GOT3 (cell line): ENCODE data around the gene HHATL.

ENCODE experiments used
- DNase-seq: peaks from one replicate; lab custom pipeline; 2025; ENCODE audit warnings: mixed read lengths; lab: John Stamatoyannopoulos, UW

HHATL gene

GRCh38 chr3:42712688-42713372 lies 10.2 kb upstream of the HHATL start:
- DNase-seq: no peak

- no peak for DNase-seq
Measured at GRCh38 chr3:42712344-42712648, 9.7 kb upstream of the HHATL start.

- DNase-seq: no peak
Measured at GRCh38 chr3:42711491-42712343, 9.1 kb upstream of the HHATL start.

GRCh38 chr3:42710323-42711021 lies 7.9 kb upstream of the HHATL start:
- DNase-seq: no peak

- no peak for DNase-seq
Measured at GRCh38 chr3:42709621-42710020, 7.0 kb upstream of the HHATL start.

- DNase-seq: no peak
Measured at GRCh38 chr3:42708611-42709151, 6.1 kb upstream of the HHATL start.

- DNase-seq: no peak
Measured at GRCh38 chr3:42707620-42708355, 5.2 kb upstream of the HHATL start.

- no peak for DNase-seq
Measured at GRCh38 chr3:42706721-42707619, 4.4 kb upstream of the HHATL start.

GRCh38 chr3:42705962-42706585 lies 3.5 kb upstream of the HHATL start:
- no peak for DNase-seq

GRCh38 chr3:42705058-42705767 lies 2.6 kb upstream of the HHATL start:
- no peak for DNase-seq

GRCh38 chr3:42704136-42704841 lies 1.7 kb upstream of the HHATL start:
- DNase-seq: no peak

- DNase-seq: no peak
Measured at GRCh38 chr3:42703695-42704025, 1.1 kb upstream of the HHATL start.

GRCh38 chr3:42702982-42703694 lies 540 bp upstream of the HHATL start:
- DNase-seq: no peak

- peak; percentile 15 for DNase-seq
Measured at GRCh38 chr3:42701371-42702065, 1.1 kb downstream of the HHATL start.

- no peak for DNase-seq
Measured at GRCh38 chr3:42700366-42701288, 2.0 kb downstream of the HHATL start.

GRCh38 chr3:42699511-42699971 lies 3.1 kb downstream of the HHATL start:
- no peak for DNase-seq

- DNase-seq: no peak
Measured at GRCh38 chr3:42698911-42699230, 3.7 kb downstream of the HHATL start.
